Measurements from ENCODE around the gene STPG2.

DNA sequence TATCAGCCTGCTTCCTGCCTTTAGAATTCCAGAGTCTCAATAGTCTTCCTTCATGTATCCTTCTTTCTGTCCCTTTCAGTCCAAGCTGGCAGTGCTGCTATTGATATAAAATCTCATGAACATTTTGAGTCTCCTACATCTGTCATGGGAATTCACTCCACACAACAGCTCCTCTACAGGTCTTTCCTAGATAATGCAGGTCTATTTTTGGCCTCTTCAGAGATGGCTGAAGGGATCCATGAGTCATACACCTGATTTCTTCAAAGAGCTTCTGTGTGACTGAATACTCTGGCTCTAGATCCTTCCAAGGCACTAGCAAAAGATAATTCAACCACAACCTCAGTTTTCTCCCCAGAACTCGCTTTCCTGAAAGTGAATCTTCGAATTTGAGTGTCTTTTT is 115.4 kb downstream of the STPG2 start:
- TF ChIP-seq POLR2AphosphoS5 (IDR thresholded peaks at IDR 0.05; ENCODE audit: insufficient read depth, low read depth, low read length) (no peak), MYC (IDR thresholded peaks at IDR 0.05; ENCODE audit: low read depth, low read length) (no peak), POLR2A (IDR thresholded peaks at IDR 0.05; ENCODE audit: low read depth, low read length) (no peak), EZH2 (IDR thresholded peaks at IDR 0.05; ENCODE audit: borderline replicate concordance, low read depth, low read length, severe bottlenecking) (no peak)
- TF ChIP-seq, protein P1, sequence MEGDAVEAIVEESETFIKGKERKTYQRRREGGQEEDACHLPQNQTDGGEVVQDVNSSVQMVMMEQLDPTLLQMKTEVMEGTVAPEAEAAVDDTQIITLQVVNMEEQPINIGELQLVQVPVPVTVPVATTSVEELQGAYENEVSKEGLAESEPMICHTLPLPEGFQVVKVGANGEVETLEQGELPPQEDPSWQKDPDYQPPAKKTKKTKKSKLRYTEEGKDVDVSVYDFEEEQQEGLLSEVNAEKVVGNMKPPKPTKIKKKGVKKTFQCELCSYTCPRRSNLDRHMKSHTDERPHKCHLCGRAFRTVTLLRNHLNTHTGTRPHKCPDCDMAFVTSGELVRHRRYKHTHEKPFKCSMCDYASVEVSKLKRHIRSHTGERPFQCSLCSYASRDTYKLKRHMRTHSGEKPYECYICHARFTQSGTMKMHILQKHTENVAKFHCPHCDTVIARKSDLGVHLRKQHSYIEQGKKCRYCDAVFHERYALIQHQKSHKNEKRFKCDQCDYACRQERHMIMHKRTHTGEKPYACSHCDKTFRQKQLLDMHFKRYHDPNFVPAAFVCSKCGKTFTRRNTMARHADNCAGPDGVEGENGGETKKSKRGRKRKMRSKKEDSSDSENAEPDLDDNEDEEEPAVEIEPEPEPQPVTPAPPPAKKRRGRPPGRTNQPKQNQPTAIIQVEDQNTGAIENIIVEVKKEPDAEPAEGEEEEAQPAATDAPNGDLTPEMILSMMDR (IDR thresholded peaks at IDR 0.05; ENCODE audit: extremely low read depth in 1 of 2, insufficient read depth in 1 of 2, low read depth in 1 of 2, low read length in 2 of 2), result no peak
- TF ChIP-seq, protein P2, sequence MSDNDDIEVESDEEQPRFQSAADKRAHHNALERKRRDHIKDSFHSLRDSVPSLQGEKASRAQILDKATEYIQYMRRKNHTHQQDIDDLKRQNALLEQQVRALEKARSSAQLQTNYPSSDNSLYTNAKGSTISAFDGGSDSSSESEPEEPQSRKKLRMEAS (IDR thresholded peaks at IDR 0.05; ENCODE audit: insufficient read depth, insufficient read length), result no peak

All from endothelial cell of umbilical vein (primary cell).